CD4-positive, CD25-positive, alpha-beta regulatory T cell (primary cell): ENCODE data around the gene MTSS2. TPM values are rescaled to one million over a fixed set of nuclear protein-coding genes. Genes with fewer than 3 reads are reported as not detected.

Experiments used
- ATAC-seq, 2 donors: fragments of 150-1000 bp; cut with Tn5 transposase; one replicate each; pipeline ENCODE4 v1.10.0; 2021; ENCODE audit warnings: low read depth in 2 of 2, moderate number of reproducible peaks in 2 of 2, moderate library complexity in 1 of 2
- DNase-seq, 3 donors: peaks; one replicate each; pipeline versions ENCODE4 v3.0.0 to v3.0.0-alpha.2; 2012 to 2022; ENCODE audit warnings: mixed read lengths in 1 of 3
- H3K27ac ChIP-seq: one replicate; pipeline ENCODE4 v1.7.0; 2013; ENCODE audit warnings: mild to moderate bottlenecking, low read length; ENCODE audit not compliant: insufficient read depth, poor library complexity, severe bottlenecking
- H3K27me3 ChIP-seq: one replicate; pipeline ENCODE4 v1.7.0; 2013; ENCODE audit warnings: low read length; ENCODE audit not compliant: control insufficient read depth, insufficient read depth
- H3K36me3 ChIP-seq: one replicate; pipeline ENCODE4 v1.7.0; 2013; ENCODE audit warnings: mild to moderate bottlenecking, low read length, moderate library complexity; ENCODE audit not compliant: control insufficient read depth, insufficient read depth
- H3K4me1 ChIP-seq: 2 replicates; pipeline ENCODE4 v1.7.0; 2013; ENCODE audit warnings: mild to moderate bottlenecking, low read length; ENCODE audit not compliant: insufficient read depth, control insufficient read depth, poor library complexity, severe bottlenecking
- H3K4me3 ChIP-seq: one replicate; pipeline ENCODE4 v1.7.0; 2013; ENCODE audit warnings: low read depth, mild to moderate bottlenecking, low read length, moderate library complexity
- H3K9me3 ChIP-seq, 2 experiments: 1 replicate in 1 of 2; 2 replicates in 1 of 2; pipeline ENCODE4 v1.7.0; 2013; ENCODE audit warnings: low read length in 2 of 2, mild to moderate bottlenecking in 1 of 2, moderate library complexity in 1 of 2; ENCODE audit not compliant: control insufficient read depth in 2 of 2
- H3K27ac Mint-ChIP-seq, 3 donors: one replicate each; pipeline ENCODE4 v1.8.0; 2020 to 2022; ENCODE audit warnings: mild to moderate bottlenecking in 3 of 3, mixed read lengths in 3 of 3, moderate library complexity in 2 of 3
- H3K27me3 Mint-ChIP-seq: one replicate; pipeline ENCODE4 v1.8.0; 2022; ENCODE audit warnings: mild to moderate bottlenecking, mixed read lengths
- H3K36me3 Mint-ChIP-seq: one replicate; pipeline ENCODE4 v1.8.0; 2020; ENCODE audit warnings: mixed read lengths
- H3K4me1 Mint-ChIP-seq, 4 donors: one replicate each; pipeline ENCODE4 v1.8.0; 2020 to 2022; ENCODE audit warnings: mixed read lengths in 4 of 4, mild to moderate bottlenecking in 1 of 4
- H3K4me3 Mint-ChIP-seq, 4 donors: one replicate each; pipeline ENCODE4 v1.8.0; 2020 to 2022; ENCODE audit warnings: mild to moderate bottlenecking in 4 of 4, mixed read lengths in 4 of 4, moderate library complexity in 3 of 4
- H3K9me3 Mint-ChIP-seq, 7 donors: one replicate each; pipeline ENCODE4 v1.8.0; 2020 to 2022; ENCODE audit warnings: mixed read lengths in 7 of 7, mild to moderate bottlenecking in 3 of 7, moderate library complexity in 2 of 7
- polyA plus RNA-seq, 4 donors: library from polyadenylated mRNA; unstranded; fragments of 300-500 nt; fragmentation: Illumina TruSeq; gene quantifications; one replicate each; pipeline ENCODE4 v1.2.3, GENCODE V29; 2021
- total RNA-seq: library from RNA; stranded (reverse); gene quantifications from one replicate; pipeline ENCODE4 v1.2.3, GENCODE V29; 2022

The MTSS2 gene
- total and polyA plus RNA-seq, 5 donors from 2014 or later = 2.9 TPM; not detected in 4

DNA sequence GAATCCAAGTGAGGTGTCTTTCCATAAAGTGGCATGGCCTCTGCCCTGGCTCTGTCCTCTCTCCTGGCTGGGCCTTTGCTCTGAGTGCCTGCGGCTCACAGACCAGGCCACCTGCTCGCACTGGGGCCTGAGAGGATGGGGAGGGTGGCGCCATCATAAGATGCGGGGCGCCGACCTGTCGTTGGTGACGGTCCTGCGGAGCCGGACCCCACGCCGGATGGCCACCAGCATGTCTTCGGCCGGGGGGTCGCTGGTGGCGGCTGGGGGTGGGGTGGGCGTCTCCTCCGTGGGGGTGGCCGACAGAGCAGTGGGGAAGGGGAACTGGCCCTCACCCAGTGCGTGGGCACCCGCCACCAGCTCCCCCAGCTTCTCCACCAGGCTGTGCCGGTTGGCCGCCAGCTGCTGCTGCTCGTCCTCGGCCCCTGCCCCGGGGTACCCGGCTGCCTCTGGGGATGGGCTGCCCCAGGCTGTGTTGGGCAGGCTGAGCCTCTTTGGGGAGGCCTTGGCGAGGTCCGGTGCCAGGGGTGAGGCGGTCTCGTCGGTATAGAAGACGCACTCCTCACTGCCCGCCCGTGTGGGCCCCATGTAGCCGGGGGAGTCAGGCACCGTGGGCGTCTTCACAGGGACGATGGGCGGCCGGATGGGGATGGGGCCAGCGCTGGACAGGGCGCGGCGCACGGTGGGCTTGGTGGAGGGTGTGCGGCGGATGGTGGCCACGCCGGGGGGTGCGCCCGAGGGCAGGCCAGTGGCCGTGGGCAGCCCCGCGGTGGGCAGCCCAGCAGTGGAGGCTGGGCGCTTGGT is 22.1 kb downstream of the MTSS2 start:
- Mint-ChIP-seq H3K9me3 (no peaks in the 10 kb centered on the region), H3K36me3 (no peaks in the 10 kb centered on the region), H3K4me3 (no peak overlapping the region), H3K4me1 (no peaks in the 10 kb centered on the region), H3K27me3 (peaks cover 5% of the 10 kb centered on the region), H3K27ac (no peak overlapping the region)
- Histone ChIP-seq H3K4me3 (no peak overlapping the region), H3K27me3 (no peaks in the 10 kb centered on the region), H3K9me3 (no peaks in the 10 kb centered on the region), H3K36me3 (no peaks in the 10 kb centered on the region), H3K27ac (no peak overlapping the region), H3K4me1 (no peaks in the 10 kb centered on the region)
- ATAC-seq (no peak), DNase-seq (no peak)

GRCh38 chr16:70662991-70663523 is 22.8 kb downstream of the MTSS2 start:
- H3K4me1 ChIP-seq = no peaks in the 10 kb centered on the region
- Mint-ChIP-seq H3K4me3 (no peak overlapping the region), H3K9me3 (no peaks in the 10 kb centered on the region), H3K27me3 (peaks cover 5% of the 10 kb centered on the region), H3K4me1 (no peaks in the 10 kb centered on the region), H3K36me3 (no peaks in the 10 kb centered on the region), H3K27ac (no peak overlapping the region)
- no peaks in the 10 kb centered on the region for H3K9me3 ChIP-seq
- no peaks in the 10 kb centered on the region for H3K27me3 ChIP-seq
- ATAC-seq = no peak
- H3K36me3 ChIP-seq = no peaks in the 10 kb centered on the region
- H3K27ac ChIP-seq = no peak overlapping the region
- H3K4me3 ChIP-seq = no peak overlapping the region
- no peak for DNase-seq

DNA sequence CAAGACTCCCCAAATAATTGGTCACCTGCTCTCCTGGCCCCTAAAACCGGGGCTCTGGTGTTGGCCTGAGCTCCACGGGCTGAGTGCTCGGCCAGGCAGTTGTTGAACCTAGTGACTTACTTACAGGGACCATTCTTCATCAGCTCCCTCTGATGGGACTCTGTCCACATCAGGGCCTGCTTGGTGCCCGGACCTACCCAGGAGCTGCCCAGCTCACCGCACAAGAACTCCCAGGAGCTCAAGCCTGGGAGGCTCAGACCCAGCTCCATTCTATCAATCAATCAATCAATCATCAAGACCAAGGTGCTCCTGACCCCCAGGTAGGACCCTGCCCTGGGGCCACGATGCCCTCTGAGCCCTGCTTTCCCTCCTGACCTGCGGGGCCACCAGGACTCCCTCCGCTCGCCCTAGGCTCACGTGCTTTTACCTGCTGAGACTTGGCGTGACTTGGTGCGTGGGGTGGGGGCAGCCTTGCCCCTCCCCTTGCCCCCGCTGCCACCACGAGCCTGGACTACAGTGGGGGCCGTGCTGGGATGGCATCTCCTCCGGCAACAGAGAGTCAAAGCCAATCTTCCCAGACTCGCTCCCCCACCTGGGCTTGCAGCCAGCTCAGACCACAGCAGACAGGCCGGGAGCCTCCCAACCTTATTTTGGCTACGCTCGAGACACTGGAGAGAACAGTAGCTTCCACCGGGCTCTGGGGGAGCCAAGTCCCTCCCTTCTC is 23.8 kb downstream of the MTSS2 start:
- Histone ChIP-seq H3K36me3 (no peaks in the 10 kb centered on the region), H3K27me3 (no peaks in the 10 kb centered on the region), H3K27ac (no peak overlapping the region), H3K4me1 (no peaks in the 10 kb centered on the region), H3K9me3 (no peaks in the 10 kb centered on the region), H3K4me3 (no peak overlapping the region)
- Mint-ChIP-seq H3K4me3 (no peak overlapping the region), H3K27ac (no peak overlapping the region), H3K4me1 (no peaks in the 10 kb centered on the region), H3K9me3 (no peaks in the 10 kb centered on the region), H3K36me3 (no peaks in the 10 kb centered on the region), H3K27me3 (peaks cover 5% of the 10 kb centered on the region)
- DNase-seq = no peak
- ATAC-seq = no peak

GRCh38 chr16:70661534-70661917 is 24.3 kb downstream of the MTSS2 start:
- Mint-ChIP-seq H3K36me3 (no peaks in the 10 kb centered on the region), H3K27ac (no peak overlapping the region), H3K4me3 (no peak overlapping the region), H3K9me3 (no peaks in the 10 kb centered on the region), H3K27me3 (peaks cover 5% of the 10 kb centered on the region), H3K4me1 (no peaks in the 10 kb centered on the region)
- Histone ChIP-seq H3K27me3 (no peaks in the 10 kb centered on the region), H3K4me1 (no peaks in the 10 kb centered on the region), H3K4me3 (no peak overlapping the region), H3K36me3 (no peaks in the 10 kb centered on the region), H3K9me3 (no peaks in the 10 kb centered on the region), H3K27ac (no peak overlapping the region)
- DNase-seq = no peak
- no peak for ATAC-seq

- no peak for ATAC-seq
- Mint-ChIP-seq H3K4me1 (no peaks in the 10 kb centered on the region), H3K27me3 (peaks cover 5% of the 10 kb centered on the region), H3K36me3 (no peaks in the 10 kb centered on the region), H3K4me3 (no peak overlapping the region), H3K9me3 (no peaks in the 10 kb centered on the region), H3K27ac (no peak overlapping the region)
- H3K9me3 ChIP-seq = no peaks in the 10 kb centered on the region
- DNase-seq = no peak
- H3K4me3 ChIP-seq = no peak overlapping the region
- no peaks in the 10 kb centered on the region for H3K36me3 ChIP-seq
- no peaks in the 10 kb centered on the region for H3K4me1 ChIP-seq
- no peaks in the 10 kb centered on the region for H3K27me3 ChIP-seq
- no peak overlapping the region for H3K27ac ChIP-seq
These were observed 25.0 kb downstream of the MTSS2 start for GRCh38 chr16:70660672-70661350.

DNA sequence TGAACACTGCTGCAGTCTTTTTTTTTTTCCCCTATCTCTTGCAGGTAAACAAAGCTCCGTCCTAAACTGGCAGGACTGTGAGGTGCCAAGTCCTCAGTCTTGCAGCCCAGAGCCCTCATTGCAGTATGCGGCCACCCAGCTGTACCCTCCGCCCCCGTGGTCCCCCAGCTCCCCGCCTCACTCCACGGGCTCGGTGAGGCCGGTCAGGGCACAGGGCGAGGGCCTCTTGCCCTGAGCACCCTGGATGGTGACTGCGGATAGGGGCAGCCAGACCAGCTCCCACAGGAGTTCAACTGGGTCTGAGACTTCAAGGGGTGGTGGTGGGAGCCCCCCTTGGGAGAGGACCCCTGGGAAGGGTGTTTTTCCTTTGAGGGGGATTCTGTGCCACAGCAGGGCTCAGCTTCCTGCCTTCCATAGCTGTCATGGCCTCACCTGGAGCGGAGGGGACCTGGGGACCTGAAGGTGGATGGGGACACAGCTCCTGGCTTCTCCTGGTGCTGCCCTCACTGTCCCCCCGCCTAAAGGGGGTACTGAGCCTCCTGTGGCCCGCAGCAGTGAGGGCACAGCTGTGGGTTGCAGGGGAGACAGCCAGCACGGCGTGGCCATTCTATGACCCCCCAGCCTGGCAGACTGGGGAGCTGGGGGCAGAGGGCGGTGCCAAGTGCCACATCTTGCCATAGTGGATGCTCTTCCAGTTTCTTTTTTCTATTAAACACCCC is 25.7 kb downstream of the MTSS2 start:
- Mint-ChIP-seq H3K27ac (no peak overlapping the region), H3K36me3 (no peaks in the 10 kb centered on the region), H3K4me1 (no peaks in the 10 kb centered on the region), H3K9me3 (no peaks in the 10 kb centered on the region), H3K27me3 (peaks cover 5% of the 10 kb centered on the region), H3K4me3 (no peak overlapping the region)
- DNase-seq (no peak), ATAC-seq (no peak)
- no peaks in the 10 kb centered on the region for H3K27me3 ChIP-seq
- no peaks in the 10 kb centered on the region for H3K9me3 ChIP-seq
- no peaks in the 10 kb centered on the region for H3K36me3 ChIP-seq
- no peak overlapping the region for H3K27ac ChIP-seq
- H3K4me1 ChIP-seq = no peaks in the 10 kb centered on the region
- H3K4me3 ChIP-seq = no peak overlapping the region

DNA sequence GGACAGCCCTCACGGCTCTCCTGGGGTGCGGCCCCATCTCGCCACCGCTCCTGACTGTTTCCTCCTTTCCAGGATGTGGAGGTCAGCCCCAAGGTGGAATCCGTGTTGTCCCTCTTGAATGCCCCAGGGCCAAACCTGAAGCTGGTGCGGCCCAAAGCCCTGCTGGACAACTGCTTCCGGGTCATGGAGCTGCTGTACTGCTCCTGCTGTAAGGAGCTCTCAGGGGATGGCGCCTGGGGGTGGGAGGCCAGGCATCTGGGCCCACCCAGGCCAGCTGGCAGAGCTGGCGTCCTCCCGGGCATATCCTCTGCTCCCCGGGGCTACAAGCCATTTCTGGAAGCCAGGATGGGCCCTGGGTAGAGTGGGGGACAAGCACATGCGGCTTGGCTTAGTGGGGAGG is 26.3 kb downstream of the MTSS2 start:
- Mint-ChIP-seq H3K27me3 (peaks cover 5% of the 10 kb centered on the region), H3K36me3 (no peaks in the 10 kb centered on the region), H3K4me1 (no peaks in the 10 kb centered on the region), H3K27ac (no peak overlapping the region), H3K4me3 (no peak overlapping the region), H3K9me3 (no peaks in the 10 kb centered on the region)
- no peak overlapping the region for H3K27ac ChIP-seq
- ATAC-seq = no peak
- H3K27me3 ChIP-seq = no peaks in the 10 kb centered on the region
- H3K9me3 ChIP-seq = no peaks in the 10 kb centered on the region
- H3K36me3 ChIP-seq = no peaks in the 10 kb centered on the region
- H3K4me3 ChIP-seq = no peak overlapping the region
- no peak for DNase-seq
- no peaks in the 10 kb centered on the region for H3K4me1 ChIP-seq
